IPS-NIHi7 (cell line): ENCODE data around the gene MMAB.

Experiments
- DNase-seq: peaks from one replicate; pipeline ENCODE4 v3.0.0; 2012; ENCODE audit warnings: mixed read lengths; ENCODE audit errors: extremely low spot score

Gene MMAB

GRCh38 chr12:109512608-109513007, 60.7 kb downstream of the MMAB start:
- DNase-seq, result no peak

GRCh38 chr12:109510196-109510595, 63.1 kb downstream of the MMAB start:
- no peak for DNase-seq

DNA sequence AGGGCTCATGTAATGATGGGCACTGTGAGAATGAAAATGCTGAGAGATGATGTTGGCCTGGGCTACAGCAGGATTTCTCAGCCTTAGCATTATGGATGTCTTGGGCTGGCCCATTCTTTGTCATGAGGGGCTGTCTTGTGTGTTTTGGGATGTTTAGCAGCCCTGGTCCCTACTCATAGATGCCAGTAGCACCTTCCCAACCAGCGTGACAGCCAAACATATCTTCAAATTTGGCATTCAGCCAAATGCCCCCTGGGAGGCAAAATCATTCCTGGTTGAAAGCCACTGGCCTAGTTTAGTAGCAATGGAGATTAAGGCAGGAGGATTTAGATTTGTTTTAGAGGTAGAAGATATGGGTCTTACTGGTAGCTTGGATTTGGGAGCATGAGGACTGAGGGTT, 69.2 kb downstream of the MMAB start:
- DNase-seq, result no peak
